HepG2 (cell line): ENCODE measurements around the gene NDUFB5. TPM values are rescaled to one million over a fixed set of nuclear protein-coding genes. Genes with fewer than 3 reads are reported as not detected.

Experiments
- CC2D1A ChIP-seq: sonication (generic); formaldehyde crosslinking; IDR thresholded peaks from 2 replicates; pipeline ENCODE4 v1.8.1; 2023; ENCODE audit warnings: mild to moderate bottlenecking, missing genetic modification reagents
- ELF1 ChIP-seq: sonication (generic); formaldehyde crosslinking; IDR thresholded peaks from 2 replicates; pipeline ENCODE4 v1.4.0; 2020; ENCODE audit warnings: missing genetic modification reagents
- MAF1 ChIP-seq: sonication (generic); formaldehyde crosslinking; IDR thresholded peaks from 2 replicates; pipeline ENCODE4 v1.5.0; 2020; ENCODE audit warnings: missing genetic modification reagents, borderline replicate concordance
- NONO ChIP-seq, 2 experiments: fragments of 450-650 bp in 1 of 2; sonication (generic) in 1 of 2; formaldehyde crosslinking in 1 of 2; IDR thresholded peaks in 1 of 2; conservative IDR thresholded peaks in 1 of 2; 2 replicates each; pipeline versions ENCODE4 v1.6.1 to v1.8.0; 2017 to 2022; ENCODE audit warnings: mild to moderate bottlenecking in 1 of 2, missing genetic modification reagents in 1 of 2, moderate library complexity in 1 of 2
- NR2C2 ChIP-seq: sonication (generic); formaldehyde crosslinking; IDR thresholded peaks from 2 replicates; pipeline ENCODE4 v1.4.0; 2020; ENCODE audit warnings: missing genetic modification reagents, mild to moderate bottlenecking, moderate library complexity, borderline replicate concordance
- SP1 ChIP-seq, 2 experiments: fragments of 450-650 bp in 1 of 2; sonication (generic) in 1 of 2; formaldehyde crosslinking in 1 of 2; IDR thresholded peaks; 2 replicates each; pipeline versions ENCODE4 v1.4.0 to v1.6.1; 2016 to 2020; ENCODE audit warnings: missing genetic modification reagents in 1 of 2
- TBL1XR1 ChIP-seq: fragments of 150-350 bp; IDR thresholded peaks from 2 replicates; pipeline ENCODE4 v1.6.1; 2014; ENCODE audit warnings: borderline replicate concordance, low read length; ENCODE audit not compliant: partially characterized antibody
- ZNF367 ChIP-seq: sonication (generic); formaldehyde crosslinking; IDR thresholded peaks from 2 replicates; pipeline ENCODE4 v1.4.0; 2020; ENCODE audit warnings: missing genetic modification reagents, borderline replicate concordance
- ZNF761 ChIP-seq: sonication (generic); formaldehyde crosslinking; conservative IDR thresholded peaks from 2 replicates; pipeline ENCODE4 v1.4.0; 2020; ENCODE audit warnings: mild to moderate bottlenecking, missing genetic modification reagents
- polyA plus RNA-seq, 8 experiments: library from polyadenylated mRNA; depleted of rRNA in 3 of 8; stranded (reverse) in 7 of 8; unstranded in 1 of 8; fragments of >200 nt; fragmentation: Illumina TruSeq in 4 of 8; extraction: Trizol in 4 of 8; gene quantifications; 2 replicates each; pipeline versions ENCODE4 v1.2.1 to v1.2.3, GENCODE V29; 2011 to 2016; ENCODE audit warnings: low read depth in 4 of 8, missing spikeins in 1 of 8, mixed read lengths in 1 of 8; ENCODE audit not compliant: insufficient read depth in 1 of 8
- total RNA-seq, 5 experiments: library from RNA; depleted of rRNA; stranded (reverse); fragments of >200 nt; fragmentation: Illumina TruSeq; extraction: Trizol; gene quantifications; 2 replicates each; pipeline ENCODE4 v1.2.3, GENCODE V29; 2016; ENCODE audit warnings: low read depth in 1 of 5
- TF ChIP-seq, protein P1 (sequence below): sonication (generic); formaldehyde crosslinking; IDR thresholded peaks from 2 replicates; pipeline ENCODE4 v1.4.0; 2020; ENCODE audit warnings: mild to moderate bottlenecking, missing genetic modification reagents
- TF ChIP-seq, protein P2 (sequence below): sonication (generic); formaldehyde crosslinking; IDR thresholded peaks from 2 replicates; pipeline ENCODE4 v1.5.0; 2020; ENCODE audit warnings: mild to moderate bottlenecking, missing genetic modification reagents, borderline replicate concordance
- TF ChIP-seq, protein P3 (sequence below): sonication (generic); formaldehyde crosslinking; IDR thresholded peaks from 2 replicates; pipeline ENCODE4 v1.5.1; 2020; ENCODE audit warnings: mild to moderate bottlenecking, missing genetic modification reagents
- TF ChIP-seq, protein P4 (sequence below): sonication (generic); formaldehyde crosslinking; IDR thresholded peaks from 2 replicates; pipeline ENCODE4 v1.4.0; 2020; ENCODE audit warnings: missing genetic modification reagents, mild to moderate bottlenecking, borderline replicate concordance

NDUFB5 gene
- total and polyA plus RNA-seq, 2 of the 13 experiments (the other 11 are each of a cell fraction or from before 2014, with no cell fraction given): 43.3 to 120 TPM

DNA sequence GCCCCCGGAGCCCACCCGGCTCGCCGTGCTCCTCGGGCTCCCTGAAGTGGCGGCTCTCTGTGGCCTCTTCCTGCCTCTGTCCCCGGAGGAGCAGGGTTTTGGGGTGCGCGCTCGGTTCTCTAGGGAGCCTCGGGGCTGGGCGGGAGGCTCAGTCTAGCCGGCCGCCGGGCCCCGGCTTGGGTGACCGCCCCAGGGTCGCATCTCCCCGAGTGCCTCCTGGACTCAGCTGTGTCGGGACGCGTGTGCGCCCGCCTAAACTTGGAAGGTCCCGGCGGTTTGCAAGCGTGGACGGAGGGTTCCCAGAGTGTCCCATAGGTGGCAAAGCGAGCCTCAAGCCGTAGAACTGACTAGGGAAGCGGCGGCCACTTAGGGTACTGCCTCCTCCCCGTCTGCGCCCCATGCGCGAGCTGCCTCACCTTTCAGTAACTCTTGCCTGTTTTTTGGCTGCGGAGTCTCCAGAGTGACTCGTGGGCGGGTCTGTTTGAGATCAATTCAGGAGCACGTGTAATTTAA lies 41.3 kb upstream of the NDUFB5 start (continued):
- no peak for TF ChIP-seq MAF1 (CRISPR knock-in tag)
- TF ChIP-seq CC2D1A (CRISPR knock-in tag): 0 out of 2 replicates have a peak, but pooled peaks have one; percentile 16
- TF ChIP-seq, protein P1, sequence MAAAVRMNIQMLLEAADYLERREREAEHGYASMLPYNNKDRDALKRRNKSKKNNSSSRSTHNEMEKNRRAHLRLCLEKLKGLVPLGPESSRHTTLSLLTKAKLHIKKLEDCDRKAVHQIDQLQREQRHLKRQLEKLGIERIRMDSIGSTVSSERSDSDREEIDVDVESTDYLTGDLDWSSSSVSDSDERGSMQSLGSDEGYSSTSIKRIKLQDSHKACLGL: 0 out of 2 replicates have a peak, but pooled peaks have one; percentile 31
- no peak for TF ChIP-seq NR2C2 (CRISPR knock-in tag)
- TF ChIP-seq NONO (IDR thresholded peaks at IDR 0.05): no peak
- TF ChIP-seq NONO (CRISPR knock-in tag; conservative IDR thresholded peaks at IDR 0.05): 0 out of 2 replicates have a peak, but pooled peaks have one; percentile 41
- TF ChIP-seq TBL1XR1: no peak
- TF ChIP-seq, protein P2, sequence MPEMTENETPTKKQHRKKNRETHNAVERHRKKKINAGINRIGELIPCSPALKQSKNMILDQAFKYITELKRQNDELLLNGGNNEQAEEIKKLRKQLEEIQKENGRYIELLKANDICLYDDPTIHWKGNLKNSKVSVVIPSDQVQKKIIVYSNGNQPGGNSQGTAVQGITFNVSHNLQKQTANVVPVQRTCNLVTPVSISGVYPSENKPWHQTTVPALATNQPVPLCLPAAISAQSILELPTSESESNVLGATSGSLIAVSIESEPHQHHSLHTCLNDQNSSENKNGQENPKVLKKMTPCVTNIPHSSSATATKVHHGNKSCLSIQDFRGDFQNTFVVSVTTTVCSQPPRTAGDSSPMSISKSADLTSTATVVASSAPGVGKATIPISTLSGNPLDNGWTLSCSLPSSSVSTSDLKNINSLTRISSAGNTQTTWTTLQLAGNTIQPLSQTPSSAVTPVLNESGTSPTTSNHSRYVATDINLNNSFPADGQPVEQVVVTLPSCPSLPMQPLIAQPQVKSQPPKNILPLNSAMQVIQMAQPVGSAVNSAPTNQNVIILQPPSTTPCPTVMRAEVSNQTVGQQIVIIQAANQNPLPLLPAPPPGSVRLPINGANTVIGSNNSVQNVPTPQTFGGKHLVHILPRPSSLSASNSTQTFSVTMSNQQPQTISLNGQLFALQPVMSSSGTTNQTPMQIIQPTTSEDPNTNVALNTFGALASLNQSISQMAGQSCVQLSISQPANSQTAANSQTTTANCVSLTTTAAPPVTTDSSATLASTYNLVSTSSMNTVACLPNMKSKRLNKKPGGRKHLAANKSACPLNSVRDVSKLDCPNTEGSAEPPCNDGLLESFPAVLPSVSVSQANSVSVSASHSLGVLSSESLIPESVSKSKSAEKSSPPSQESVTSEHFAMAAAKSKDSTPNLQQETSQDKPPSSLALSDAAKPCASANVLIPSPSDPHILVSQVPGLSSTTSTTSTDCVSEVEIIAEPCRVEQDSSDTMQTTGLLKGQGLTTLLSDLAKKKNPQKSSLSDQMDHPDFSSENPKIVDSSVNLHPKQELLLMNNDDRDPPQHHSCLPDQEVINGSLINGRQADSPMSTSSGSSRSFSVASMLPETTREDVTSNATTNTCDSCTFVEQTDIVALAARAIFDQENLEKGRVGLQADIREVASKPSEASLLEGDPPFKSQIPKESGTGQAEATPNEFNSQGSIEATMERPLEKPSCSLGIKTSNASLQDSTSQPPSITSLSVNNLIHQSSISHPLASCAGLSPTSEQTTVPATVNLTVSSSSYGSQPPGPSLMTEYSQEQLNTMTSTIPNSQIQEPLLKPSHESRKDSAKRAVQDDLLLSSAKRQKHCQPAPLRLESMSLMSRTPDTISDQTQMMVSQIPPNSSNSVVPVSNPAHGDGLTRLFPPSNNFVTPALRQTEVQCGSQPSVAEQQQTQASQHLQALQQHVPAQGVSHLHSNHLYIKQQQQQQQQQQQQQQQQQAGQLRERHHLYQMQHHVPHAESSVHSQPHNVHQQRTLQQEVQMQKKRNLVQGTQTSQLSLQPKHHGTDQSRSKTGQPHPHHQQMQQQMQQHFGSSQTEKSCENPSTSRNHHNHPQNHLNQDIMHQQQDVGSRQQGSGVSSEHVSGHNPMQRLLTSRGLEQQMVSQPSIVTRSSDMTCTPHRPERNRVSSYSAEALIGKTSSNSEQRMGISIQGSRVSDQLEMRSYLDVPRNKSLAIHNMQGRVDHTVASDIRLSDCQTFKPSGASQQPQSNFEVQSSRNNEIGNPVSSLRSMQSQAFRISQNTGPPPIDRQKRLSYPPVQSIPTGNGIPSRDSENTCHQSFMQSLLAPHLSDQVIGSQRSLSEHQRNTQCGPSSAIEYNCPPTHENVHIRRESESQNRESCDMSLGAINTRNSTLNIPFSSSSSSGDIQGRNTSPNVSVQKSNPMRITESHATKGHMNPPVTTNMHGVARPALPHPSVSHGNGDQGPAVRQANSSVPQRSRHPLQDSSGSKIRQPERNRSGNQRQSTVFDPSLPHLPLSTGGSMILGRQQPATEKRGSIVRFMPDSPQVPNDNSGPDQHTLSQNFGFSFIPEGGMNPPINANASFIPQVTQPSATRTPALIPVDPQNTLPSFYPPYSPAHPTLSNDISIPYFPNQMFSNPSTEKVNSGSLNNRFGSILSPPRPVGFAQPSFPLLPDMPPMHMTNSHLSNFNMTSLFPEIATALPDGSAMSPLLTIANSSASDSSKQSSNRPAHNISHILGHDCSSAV: no peak
- no peak; the same call in 1 of the 2 replicates for TF ChIP-seq ZNF761 (CRISPR knock-in tag)
- TF ChIP-seq, protein P3, sequence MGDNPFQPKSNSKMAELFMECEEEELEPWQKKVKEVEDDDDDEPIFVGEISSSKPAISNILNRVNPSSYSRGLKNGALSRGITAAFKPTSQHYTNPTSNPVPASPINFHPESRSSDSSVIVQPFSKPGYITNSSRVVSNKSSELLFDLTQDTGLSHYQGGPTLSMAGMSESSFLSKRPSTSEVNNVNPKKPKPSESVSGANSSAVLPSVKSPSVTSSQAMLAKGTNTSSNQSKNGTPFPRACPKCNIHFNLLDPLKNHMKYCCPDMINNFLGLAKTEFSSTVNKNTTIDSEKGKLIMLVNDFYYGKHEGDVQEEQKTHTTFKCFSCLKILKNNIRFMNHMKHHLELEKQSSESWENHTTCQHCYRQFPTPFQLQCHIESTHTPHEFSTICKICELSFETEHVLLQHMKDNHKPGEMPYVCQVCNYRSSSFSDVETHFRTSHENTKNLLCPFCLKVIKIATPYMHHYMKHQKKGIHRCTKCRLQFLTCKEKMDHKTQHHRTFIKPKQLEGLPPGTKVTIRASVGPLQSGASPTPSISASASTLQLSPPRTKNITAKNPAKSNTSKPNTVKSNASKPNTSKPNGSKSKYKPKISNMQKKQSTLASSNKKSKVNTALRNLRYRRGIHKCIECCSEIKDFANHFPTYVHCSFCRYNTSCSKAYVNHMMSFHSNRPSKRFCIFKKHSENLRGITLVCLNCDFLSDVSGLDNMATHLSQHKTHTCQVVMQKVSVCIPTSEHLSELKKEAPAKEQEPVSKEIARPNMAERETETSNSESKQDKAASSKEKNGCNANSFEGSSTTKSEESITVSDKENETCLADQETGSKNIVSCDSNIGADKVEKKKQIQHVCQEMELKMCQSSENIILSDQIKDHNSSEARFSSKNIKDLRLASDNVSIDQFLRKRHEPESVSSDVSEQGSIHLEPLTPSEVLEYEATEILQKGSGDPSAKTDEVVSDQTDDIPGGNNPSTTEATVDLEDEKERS (CRISPR knock-in tag): peak; percentile 78
- TF ChIP-seq, protein P4, sequence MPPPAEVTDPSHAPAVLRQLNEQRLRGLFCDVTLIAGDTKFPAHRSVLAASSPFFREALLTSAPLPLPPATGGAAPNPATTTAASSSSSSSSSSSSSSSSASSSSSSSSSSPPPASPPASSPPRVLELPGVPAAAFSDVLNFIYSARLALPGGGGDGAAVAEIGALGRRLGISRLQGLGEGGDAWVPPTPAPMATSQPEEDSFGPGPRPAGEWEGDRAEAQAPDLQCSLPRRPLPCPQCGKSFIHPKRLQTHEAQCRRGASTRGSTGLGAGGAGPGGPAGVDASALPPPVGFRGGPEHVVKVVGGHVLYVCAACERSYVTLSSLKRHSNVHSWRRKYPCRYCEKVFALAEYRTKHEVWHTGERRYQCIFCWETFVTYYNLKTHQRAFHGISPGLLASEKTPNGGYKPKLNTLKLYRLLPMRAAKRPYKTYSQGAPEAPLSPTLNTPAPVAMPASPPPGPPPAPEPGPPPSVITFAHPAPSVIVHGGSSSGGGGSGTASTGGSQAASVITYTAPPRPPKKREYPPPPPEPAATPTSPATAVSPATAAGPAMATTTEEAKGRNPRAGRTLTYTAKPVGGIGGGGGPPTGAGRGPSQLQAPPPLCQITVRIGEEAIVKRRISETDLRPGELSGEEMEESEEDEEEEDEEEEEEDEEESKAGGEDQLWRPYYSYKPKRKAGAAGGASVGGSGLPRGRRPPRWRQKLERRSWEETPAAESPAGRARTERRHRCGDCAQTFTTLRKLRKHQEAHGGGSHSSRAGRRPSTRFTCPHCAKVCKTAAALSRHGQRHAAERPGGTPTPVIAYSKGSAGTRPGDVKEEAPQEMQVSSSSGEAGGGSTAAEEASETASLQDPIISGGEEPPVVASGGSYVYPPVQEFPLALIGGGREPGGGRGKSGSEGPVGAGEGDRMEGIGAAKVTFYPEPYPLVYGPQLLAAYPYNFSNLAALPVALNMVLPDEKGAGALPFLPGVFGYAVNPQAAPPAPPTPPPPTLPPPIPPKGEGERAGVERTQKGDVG (CRISPR knock-in tag): no peak
- TF ChIP-seq SP1 (IDR thresholded peaks at IDR 0.05): no peak
- no peak for TF ChIP-seq SP1 (CRISPR knock-in tag; IDR thresholded peaks at IDR 0.05)
- TF ChIP-seq ELF1: no peak; the same call in 1 of the 2 replicates
- no peak for TF ChIP-seq ZNF367 (CRISPR knock-in tag)
